ENCODE data around the gene PTGFRN. TPM values are rescaled to one million over a fixed set of nuclear protein-coding genes. Genes with fewer than 3 reads are reported as not detected.

The PTGFRN gene
- total and polyA plus RNA-seq, 4 donors = 47.1 to 83.2 (median 70.1) TPM

GRCh38 chr1:116912846-116913245, 3.1 kb downstream of the PTGFRN start:
- Histone ChIP-seq H3K4me1 (ENCODE audit: control insufficient read depth, insufficient read depth, low read length) (peaks cover 49% of the 10 kb centered on the region), H3K27ac (ENCODE audit: low read depth, low read length) (no peak overlapping the region), H3K36me3 (ENCODE audit: control insufficient read depth, insufficient read depth, low read length) (no peaks in the 10 kb centered on the region), H3K4me3 (ENCODE audit: low read depth, low read length) (no peak overlapping the region), H3K9me3 (ENCODE audit: control insufficient read depth, insufficient read depth, low read length) (no peaks in the 10 kb centered on the region), H3K27me3 (ENCODE audit: control insufficient read depth, insufficient read depth, low read length) (no peaks in the 10 kb centered on the region)
- DNase-seq (ENCODE audit: low read depth in 4 of 6, low spot score in 6 of 6) = no peak
- 100% methylated on average over 1 of the region's 2 CpGs for WGBS (ENCODE audit: insufficient coverage)

GRCh38 chr1:116913941-116914340, 4.2 kb downstream of the PTGFRN start:
- peak in 1 of 6 donors; percentile 47 for DNase-seq (ENCODE audit: low read depth in 4 of 6, low spot score in 6 of 6)
- no peak overlapping the region for H3K4me3 ChIP-seq (ENCODE audit: low read depth, low read length)
- peaks cover 46% of the 10 kb centered on the region for H3K4me1 ChIP-seq (ENCODE audit: control insufficient read depth, insufficient read depth, low read length)
- H3K36me3 ChIP-seq (ENCODE audit: control insufficient read depth, insufficient read depth, low read length) = no peaks in the 10 kb centered on the region
- no peaks in the 10 kb centered on the region for H3K27me3 ChIP-seq (ENCODE audit: control insufficient read depth, insufficient read depth, low read length)
- H3K9me3 ChIP-seq (ENCODE audit: control insufficient read depth, insufficient read depth, low read length) = no peaks in the 10 kb centered on the region
- no peak overlapping the region for H3K27ac ChIP-seq (ENCODE audit: low read depth, low read length)
- WGBS (ENCODE audit: insufficient coverage) = 40% methylated on average over 1 of the region's 4 CpGs

- Histone ChIP-seq H3K4me1 (ENCODE audit: control insufficient read depth, insufficient read depth, low read length) (peaks cover 39% of the 10 kb centered on the region), H3K36me3 (ENCODE audit: control insufficient read depth, insufficient read depth, low read length) (no peaks in the 10 kb centered on the region), H3K9me3 (ENCODE audit: control insufficient read depth, insufficient read depth, low read length) (no peaks in the 10 kb centered on the region), H3K27ac (ENCODE audit: low read depth, low read length) (no peak overlapping the region), H3K4me3 (ENCODE audit: low read depth, low read length) (no peak overlapping the region), H3K27me3 (ENCODE audit: control insufficient read depth, insufficient read depth, low read length) (no peaks in the 10 kb centered on the region)
- no peak for DNase-seq (ENCODE audit: low read depth in 4 of 6, low spot score in 6 of 6)
- no CpG with 5 or more reads among the region's 7 CpGs for WGBS (ENCODE audit: insufficient coverage)
Observed at GRCh38 chr1:116914667-116915066, 5.0 kb downstream of the PTGFRN start.

DNA sequence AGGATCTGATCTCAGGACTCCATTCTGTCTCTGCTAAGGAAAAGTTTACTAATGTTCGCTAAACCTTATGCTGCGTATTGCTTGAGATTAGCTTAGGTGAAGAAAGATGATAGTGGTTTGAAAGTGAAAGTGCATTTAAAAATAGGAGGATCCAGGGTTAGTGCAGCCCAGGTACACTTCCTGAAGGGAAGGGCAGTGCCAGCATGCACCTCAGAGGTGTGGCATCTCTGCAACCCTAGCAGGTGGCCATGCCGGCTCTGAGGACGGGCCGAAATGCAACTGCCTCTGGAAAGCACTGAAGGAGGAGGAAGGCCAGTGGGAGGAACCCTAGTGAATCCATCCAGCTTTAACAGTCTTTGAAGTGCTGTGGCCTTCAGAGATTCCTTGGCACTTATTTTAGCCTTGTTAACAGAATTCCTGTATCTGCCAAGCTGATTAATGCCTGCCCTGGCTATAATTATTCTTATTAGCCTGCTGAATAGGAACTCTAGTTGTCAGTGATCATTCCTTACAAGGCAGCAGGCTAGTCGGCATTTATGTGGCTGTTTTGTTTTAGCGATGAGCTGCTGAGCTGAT, 5.5 kb downstream of the PTGFRN start:
- WGBS (ENCODE audit: insufficient coverage) = 30% methylated on average over 6 of the region's 7 CpGs
- DNase-seq (ENCODE audit: low read depth in 4 of 6, low spot score in 6 of 6) = peak in 2 of 6 donors; percentile 70 to 74
- no peaks in the 10 kb centered on the region for H3K36me3 ChIP-seq (ENCODE audit: control insufficient read depth, insufficient read depth, low read length)
- H3K4me3 ChIP-seq (ENCODE audit: low read depth, low read length) = no peak overlapping the region
- no peak overlapping the region for H3K27ac ChIP-seq (ENCODE audit: low read depth, low read length)
- H3K9me3 ChIP-seq (ENCODE audit: control insufficient read depth, insufficient read depth, low read length) = no peaks in the 10 kb centered on the region
- H3K27me3 ChIP-seq (ENCODE audit: control insufficient read depth, insufficient read depth, low read length) = no peaks in the 10 kb centered on the region
- H3K4me1 ChIP-seq (ENCODE audit: control insufficient read depth, insufficient read depth, low read length) = peaks cover 38% of the 10 kb centered on the region

- no peak overlapping the region for H3K27ac ChIP-seq (ENCODE audit: low read depth, low read length)
- H3K9me3 ChIP-seq (ENCODE audit: control insufficient read depth, insufficient read depth, low read length) = no peaks in the 10 kb centered on the region
- no peak overlapping the region for H3K4me3 ChIP-seq (ENCODE audit: low read depth, low read length)
- H3K36me3 ChIP-seq (ENCODE audit: control insufficient read depth, insufficient read depth, low read length) = no peaks in the 10 kb centered on the region
- H3K4me1 ChIP-seq (ENCODE audit: control insufficient read depth, insufficient read depth, low read length) = peaks cover 31% of the 10 kb centered on the region
- peak in 1 of 6 donors; percentile 40 for DNase-seq (ENCODE audit: low read depth in 4 of 6, low spot score in 6 of 6)
- no peaks in the 10 kb centered on the region for H3K27me3 ChIP-seq (ENCODE audit: control insufficient read depth, insufficient read depth, low read length)
- 53% methylated on average over 6 of the region's 6 CpGs for WGBS (ENCODE audit: insufficient coverage)
Observed at GRCh38 chr1:116916002-116916401, 6.3 kb downstream of the PTGFRN start.

GRCh38 chr1:116916533-116917445, 7.1 kb downstream of the PTGFRN start:
- no peaks in the 10 kb centered on the region for H3K9me3 ChIP-seq (ENCODE audit: control insufficient read depth, insufficient read depth, low read length)
- peaks cover 23% of the 10 kb centered on the region for H3K4me1 ChIP-seq (ENCODE audit: control insufficient read depth, insufficient read depth, low read length)
- H3K27me3 ChIP-seq (ENCODE audit: control insufficient read depth, insufficient read depth, low read length) = no peaks in the 10 kb centered on the region
- DNase-seq (ENCODE audit: low read depth in 4 of 6, low spot score in 6 of 6) = peak in 2 of 6 donors; percentile 17 to 56
- no peak overlapping the region for H3K4me3 ChIP-seq (ENCODE audit: low read depth, low read length)
- peak overlapping the region; percentile 52 for H3K27ac ChIP-seq (ENCODE audit: low read depth, low read length)
- H3K36me3 ChIP-seq (ENCODE audit: control insufficient read depth, insufficient read depth, low read length) = no peaks in the 10 kb centered on the region
- WGBS (ENCODE audit: insufficient coverage) = 62% methylated on average over 12 of the region's 14 CpGs

- Histone ChIP-seq H3K4me3 (ENCODE audit: low read depth, low read length) (no peak overlapping the region), H3K27me3 (ENCODE audit: control insufficient read depth, insufficient read depth, low read length) (no peaks in the 10 kb centered on the region), H3K36me3 (ENCODE audit: control insufficient read depth, insufficient read depth, low read length) (no peaks in the 10 kb centered on the region), H3K9me3 (ENCODE audit: control insufficient read depth, insufficient read depth, low read length) (no peaks in the 10 kb centered on the region), H3K27ac (ENCODE audit: low read depth, low read length) (no peak overlapping the region), H3K4me1 (ENCODE audit: control insufficient read depth, insufficient read depth, low read length) (peaks cover 19% of the 10 kb centered on the region)
- WGBS (ENCODE audit: insufficient coverage) = 95% methylated on average over 3 of the region's 5 CpGs
- DNase-seq (ENCODE audit: low read depth in 4 of 6, low spot score in 6 of 6) = no peak
Observed at GRCh38 chr1:116918714-116919357, 9.1 kb downstream of the PTGFRN start.

- Histone ChIP-seq H3K4me3 (ENCODE audit: low read depth, low read length) (no peak overlapping the region), H3K27ac (ENCODE audit: low read depth, low read length) (no peak overlapping the region), H3K4me1 (ENCODE audit: control insufficient read depth, insufficient read depth, low read length) (peaks cover 19% of the 10 kb centered on the region), H3K27me3 (ENCODE audit: control insufficient read depth, insufficient read depth, low read length) (no peaks in the 10 kb centered on the region), H3K36me3 (ENCODE audit: control insufficient read depth, insufficient read depth, low read length) (no peaks in the 10 kb centered on the region), H3K9me3 (ENCODE audit: control insufficient read depth, insufficient read depth, low read length) (no peaks in the 10 kb centered on the region)
- WGBS (ENCODE audit: insufficient coverage) = 80% methylated on average over 2 of the region's 2 CpGs
- no peak for DNase-seq (ENCODE audit: low read depth in 4 of 6, low spot score in 6 of 6)
Observed at GRCh38 chr1:116919802-116920201, 10.1 kb downstream of the PTGFRN start.

DNA sequence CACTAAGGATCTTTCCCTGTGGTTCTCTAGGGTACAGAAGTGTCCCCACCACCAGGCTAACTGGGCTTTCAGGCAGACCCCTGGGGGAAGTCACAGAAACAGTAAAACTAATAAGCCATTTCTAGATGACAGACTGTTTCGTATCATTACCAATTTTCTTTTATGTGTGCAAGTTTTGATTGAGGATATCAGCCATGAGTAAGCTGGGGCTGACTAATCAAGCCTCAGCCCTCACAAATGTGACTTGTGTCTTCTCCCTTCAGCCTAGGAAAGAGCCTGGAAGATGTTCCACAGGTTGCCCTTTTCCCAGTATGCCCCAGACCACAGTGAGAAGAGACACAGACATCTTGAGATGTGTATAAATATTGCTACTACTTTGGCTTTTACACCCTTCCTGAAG, 10.5 kb downstream of the PTGFRN start:
- DNase-seq (ENCODE audit: low read depth in 4 of 6, low spot score in 6 of 6) = no peak
- no peaks in the 10 kb centered on the region for H3K36me3 ChIP-seq (ENCODE audit: control insufficient read depth, insufficient read depth, low read length)
- H3K4me3 ChIP-seq (ENCODE audit: low read depth, low read length) = no peak overlapping the region
- WGBS (ENCODE audit: insufficient coverage) = no CpG with 5 or more reads among the region's 1 CpG
- no peaks in the 10 kb centered on the region for H3K9me3 ChIP-seq (ENCODE audit: control insufficient read depth, insufficient read depth, low read length)
- no peaks in the 10 kb centered on the region for H3K27me3 ChIP-seq (ENCODE audit: control insufficient read depth, insufficient read depth, low read length)
- no peak overlapping the region for H3K27ac ChIP-seq (ENCODE audit: low read depth, low read length)
- peaks cover 19% of the 10 kb centered on the region for H3K4me1 ChIP-seq (ENCODE audit: control insufficient read depth, insufficient read depth, low read length)

Data from spinal cord (tissue), 10 donors.